Measurements from ENCODE around the gene TSC1.

The TSC1 gene

DNA sequence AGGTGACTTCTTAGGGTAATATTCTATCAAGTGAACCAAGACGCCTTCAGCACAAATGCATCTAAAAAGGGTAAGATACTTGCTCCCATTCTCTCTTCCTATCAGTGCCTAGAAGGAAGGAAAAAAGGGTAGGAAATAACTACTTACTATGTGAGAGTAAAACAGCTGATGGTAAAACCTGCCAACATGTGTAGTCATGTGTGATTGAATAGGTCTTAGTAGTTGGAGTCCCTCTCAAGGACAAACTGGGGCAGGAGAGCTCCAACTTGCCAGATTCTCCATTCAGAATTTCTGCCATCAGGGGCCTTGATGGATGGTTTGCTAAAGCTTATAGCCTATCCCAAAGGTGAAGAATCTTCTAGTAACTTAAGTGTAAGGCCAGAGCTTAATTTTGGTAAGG, 5.2 kb downstream of the TSC1 start:
- in situ Hi-C loops (cut with MboI; ENCODE audit: low pct_unique_long_range_greater_than_20kb, low sequenced_read_pairs, unreplicated experiment) = no loop called here
- TF ChIP-seq, protein P1, sequence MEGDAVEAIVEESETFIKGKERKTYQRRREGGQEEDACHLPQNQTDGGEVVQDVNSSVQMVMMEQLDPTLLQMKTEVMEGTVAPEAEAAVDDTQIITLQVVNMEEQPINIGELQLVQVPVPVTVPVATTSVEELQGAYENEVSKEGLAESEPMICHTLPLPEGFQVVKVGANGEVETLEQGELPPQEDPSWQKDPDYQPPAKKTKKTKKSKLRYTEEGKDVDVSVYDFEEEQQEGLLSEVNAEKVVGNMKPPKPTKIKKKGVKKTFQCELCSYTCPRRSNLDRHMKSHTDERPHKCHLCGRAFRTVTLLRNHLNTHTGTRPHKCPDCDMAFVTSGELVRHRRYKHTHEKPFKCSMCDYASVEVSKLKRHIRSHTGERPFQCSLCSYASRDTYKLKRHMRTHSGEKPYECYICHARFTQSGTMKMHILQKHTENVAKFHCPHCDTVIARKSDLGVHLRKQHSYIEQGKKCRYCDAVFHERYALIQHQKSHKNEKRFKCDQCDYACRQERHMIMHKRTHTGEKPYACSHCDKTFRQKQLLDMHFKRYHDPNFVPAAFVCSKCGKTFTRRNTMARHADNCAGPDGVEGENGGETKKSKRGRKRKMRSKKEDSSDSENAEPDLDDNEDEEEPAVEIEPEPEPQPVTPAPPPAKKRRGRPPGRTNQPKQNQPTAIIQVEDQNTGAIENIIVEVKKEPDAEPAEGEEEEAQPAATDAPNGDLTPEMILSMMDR (IDR thresholded peaks at IDR 0.05; ENCODE audit: extremely low read depth, insufficient read depth, missing control alignments) = no peak
- DNase-seq (ENCODE audit: low spot score) = no peak

DNA sequence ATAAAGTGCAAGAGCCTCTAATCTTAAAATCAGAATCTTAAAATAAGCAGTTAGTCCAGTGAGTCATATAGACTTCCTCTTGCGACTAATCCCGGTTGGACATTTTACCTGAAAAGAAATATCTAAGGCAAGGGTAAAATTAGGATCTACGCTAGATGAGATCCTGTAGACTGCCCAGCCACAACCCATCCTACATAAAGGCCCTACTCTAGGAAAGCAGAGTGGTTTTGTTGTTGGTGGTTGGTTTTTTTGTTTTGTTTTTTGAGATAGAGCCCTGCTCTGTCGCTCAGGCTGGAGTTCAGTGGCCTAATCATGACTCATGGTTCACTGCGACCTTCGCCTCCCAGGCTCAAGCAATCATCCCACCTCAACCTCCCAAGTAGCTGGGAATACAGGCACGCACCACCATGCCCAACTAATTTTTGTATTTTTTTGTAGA, 6.9 kb downstream of the TSC1 start:
- in situ Hi-C loops (cut with MboI; ENCODE audit: low pct_unique_long_range_greater_than_20kb, low sequenced_read_pairs, unreplicated experiment) = no loop called here
- no peak for DNase-seq (ENCODE audit: low spot score)
- TF ChIP-seq, protein P1 (IDR thresholded peaks at IDR 0.05; ENCODE audit: extremely low read depth, insufficient read depth, missing control alignments) = no peak

DNA sequence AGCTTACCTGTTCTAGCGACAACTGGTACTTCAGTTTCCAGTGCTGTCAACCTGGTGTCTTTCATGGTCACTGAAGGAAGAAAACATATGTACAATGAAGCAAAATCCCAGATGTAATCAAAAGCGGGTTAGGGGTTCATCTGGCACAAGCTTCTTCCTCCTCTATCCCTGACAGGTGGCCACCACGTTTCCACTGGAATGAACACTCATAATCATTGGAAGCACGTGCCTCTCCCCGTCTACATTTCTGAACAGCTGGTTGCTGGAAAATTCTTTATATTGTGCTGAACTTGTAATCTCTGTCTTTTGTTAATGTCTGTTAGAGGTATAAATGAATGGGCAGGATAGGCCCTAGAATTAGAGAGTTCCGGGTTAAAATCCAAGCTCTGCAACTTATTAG, 9.4 kb downstream of the TSC1 start:
- no peak for DNase-seq (ENCODE audit: low spot score)
- in situ Hi-C loops (cut with MboI; ENCODE audit: low pct_unique_long_range_greater_than_20kb, low sequenced_read_pairs, unreplicated experiment) = no loop called here
- TF ChIP-seq, protein P1 (IDR thresholded peaks at IDR 0.05; ENCODE audit: extremely low read depth, insufficient read depth, missing control alignments) = no peak

DNA sequence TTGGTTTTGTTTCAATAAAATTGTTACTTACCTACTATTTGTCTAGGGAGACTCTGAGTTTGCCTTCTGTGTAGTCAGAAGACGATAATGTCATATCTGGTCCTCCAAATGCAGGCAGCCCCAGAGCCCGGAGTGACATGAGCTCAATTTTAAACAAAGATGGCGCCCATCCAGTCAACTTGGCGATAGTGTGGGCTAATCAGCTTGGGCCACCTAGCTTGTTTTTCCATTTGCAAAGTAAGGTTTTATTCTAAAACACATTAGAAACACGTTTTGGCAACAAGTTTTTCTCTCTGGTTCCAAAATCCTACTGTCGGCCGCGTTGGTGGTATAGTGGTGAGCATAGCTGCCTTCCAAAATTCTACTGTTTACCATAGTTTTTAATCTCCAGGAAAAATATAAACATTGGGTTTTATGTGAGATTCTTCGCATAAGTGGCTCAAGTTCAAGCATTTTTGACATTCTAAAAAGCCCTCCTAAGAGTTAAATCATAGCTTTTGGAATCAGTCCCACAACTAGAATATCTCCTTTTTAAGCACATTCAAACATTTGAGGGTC, 13.2 kb downstream of the TSC1 start:
- DNase-seq (ENCODE audit: low spot score) = no peak
- TF ChIP-seq, protein P1 (IDR thresholded peaks at IDR 0.05; ENCODE audit: extremely low read depth, insufficient read depth, missing control alignments) = no peak
- in situ Hi-C loops (cut with MboI; ENCODE audit: low pct_unique_long_range_greater_than_20kb, low sequenced_read_pairs, unreplicated experiment) = no loop called here

DNA sequence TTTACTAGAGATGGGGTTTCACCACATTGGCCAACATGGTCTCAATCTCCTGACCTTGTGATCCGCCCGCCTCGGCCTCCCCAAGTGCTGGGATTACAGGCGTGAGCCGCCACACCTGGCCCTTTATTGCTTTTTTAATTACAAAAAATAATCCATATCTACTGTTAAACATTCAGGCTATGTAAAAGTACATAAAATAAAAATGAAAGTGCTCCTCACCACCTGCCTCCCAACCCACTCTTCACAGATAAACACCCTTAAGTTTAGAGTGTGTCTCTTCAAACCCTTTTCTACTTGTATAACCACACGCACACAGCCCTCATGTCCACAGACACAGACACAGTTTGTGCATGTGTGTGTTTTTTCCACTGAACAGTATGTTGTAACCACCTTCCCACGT, 16.7 kb downstream of the TSC1 start:
- DNase-seq (ENCODE audit: low spot score) = no peak
- TF ChIP-seq, protein P1 (IDR thresholded peaks at IDR 0.05; ENCODE audit: extremely low read depth, insufficient read depth, missing control alignments) = no peak
- in situ Hi-C loops (cut with MboI; ENCODE audit: low pct_unique_long_range_greater_than_20kb, low sequenced_read_pairs, unreplicated experiment) = no loop called here

DNA sequence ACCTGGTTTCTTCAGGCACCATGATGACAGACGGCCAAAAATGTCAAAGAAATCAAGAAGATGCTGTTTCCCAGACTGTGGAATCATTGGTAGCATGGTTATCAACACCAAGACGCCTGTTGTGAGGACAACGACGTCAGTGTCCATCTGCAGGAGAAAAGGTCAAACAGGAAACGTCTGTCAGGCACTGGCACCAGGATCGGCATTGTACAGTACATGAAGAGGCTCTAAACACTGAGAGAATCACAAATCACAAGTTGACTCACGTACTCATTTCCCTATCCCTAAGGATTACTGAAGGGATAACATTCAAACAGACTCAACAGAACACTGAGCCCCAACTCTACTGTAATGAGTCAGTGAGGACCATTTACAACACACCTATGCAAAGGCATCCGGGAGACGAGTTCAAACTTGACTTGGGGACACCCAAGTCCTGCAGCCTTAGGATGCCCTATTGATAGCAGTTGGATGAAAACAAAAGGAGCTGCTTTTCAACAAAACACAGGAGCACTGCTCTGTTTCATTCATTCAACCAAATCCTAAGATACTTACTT, 21.0 kb downstream of the TSC1 start:
- TF ChIP-seq, protein P1 (IDR thresholded peaks at IDR 0.05; ENCODE audit: extremely low read depth, insufficient read depth, missing control alignments) = no peak
- in situ Hi-C loops (cut with MboI; ENCODE audit: low pct_unique_long_range_greater_than_20kb, low sequenced_read_pairs, unreplicated experiment) = no loop called here
- no peak for DNase-seq (ENCODE audit: low spot score)

Measured in GM13977 (cell line).